K562 (cell line): ENCODE results near the gene PNRC1. TPM values are rescaled to one million over a fixed set of nuclear protein-coding genes. Genes with fewer than 3 reads are reported as not detected.

Experiments
- CBX8 ChIP-seq: fragments of 200-600 bp; sonication (generic); IDR thresholded peaks from 2 replicates; pipeline ENCODE4 v1.6.1; 2012; ENCODE audit warnings: borderline replicate concordance, mixed run types, low read depth, mild to moderate bottlenecking, moderate library complexity, mixed read lengths, low read length, control low read depth, inconsistent platforms; ENCODE audit not compliant: poor library complexity, severe bottlenecking; ENCODE audit errors: extremely low read depth
- CHD1 ChIP-seq: fragments of 200-600 bp; sonication (generic); IDR thresholded peaks from one replicate; pipeline ENCODE4 v1.6.1; 2012; ENCODE audit warnings: mild to moderate bottlenecking, moderate library complexity, low read length, inconsistent platforms
- CXXC5 ChIP-seq: fragments of 250-450 bp; sonication (Bioruptor Pico); IDR thresholded peaks from 2 replicates; pipeline ENCODE4 v1.8.0; 2022; ENCODE audit warnings: inconsistent platforms, mild to moderate bottlenecking, moderate library complexity
- EP400 ChIP-seq: fragments of 450-650 bp; IDR thresholded peaks from 2 replicates; pipeline ENCODE4 v1.6.1; 2017; ENCODE audit warnings: antibody characterized with exemption, mild to moderate bottlenecking, moderate library complexity
- FOXK1 ChIP-seq: sonication (generic); formaldehyde crosslinking; IDR thresholded peaks from 2 replicates; pipeline ENCODE4 v1.8.0; 2022; ENCODE audit warnings: missing genetic modification reagents, mild to moderate bottlenecking, borderline replicate concordance
- HDGF ChIP-seq: fragments of 450-650 bp; IDR thresholded peaks from 2 replicates; pipeline ENCODE4 v1.6.1; 2016
- HMBOX1 ChIP-seq: sonication (generic); IDR thresholded peaks from 2 replicates; pipeline ENCODE4 v1.6.1; 2016
- HOXB6 ChIP-seq: fragments of 250-450 bp; sonication (Bioruptor Pico); IDR thresholded peaks from 2 replicates; pipeline ENCODE4 v1.5.1; 2022; ENCODE audit warnings: mild to moderate bottlenecking, borderline replicate concordance
- KLF16 ChIP-seq: IDR thresholded peaks from 2 replicates; pipeline ENCODE4 v1.6.1; 2016; ENCODE audit warnings: antibody characterized with exemption
- MAZ ChIP-seq, 2 experiments: fragments of 450-650 bp in 1 of 2; sonication (generic) in 1 of 2; formaldehyde crosslinking; IDR thresholded peaks in 1 of 2; conservative IDR thresholded peaks in 1 of 2; 2 replicates each; pipeline versions ENCODE4 v1.4.0 to v1.5.0; 2020; ENCODE audit warnings: mild to moderate bottlenecking in 1 of 2, missing genetic modification reagents in 1 of 2
- RBM22 ChIP-seq: fragments of 200-400 bp; formaldehyde crosslinking; IDR thresholded peaks from 2 replicates; pipeline ENCODE4 v1.6.1; 2018; ENCODE audit warnings: low read length, low read depth; ENCODE audit not compliant: poor library complexity, severe bottlenecking
- RNF2 ChIP-seq: sonication (generic); IDR thresholded peaks from 2 replicates; pipeline ENCODE4 v1.6.1; 2016
- SIN3B ChIP-seq: fragments of 450-650 bp; IDR thresholded peaks from 2 replicates; pipeline ENCODE4 v1.6.1; 2017; ENCODE audit warnings: low read depth, mild to moderate bottlenecking, moderate library complexity
- SMAD3 ChIP-seq: fragments of 450-650 bp; formaldehyde crosslinking; conservative IDR thresholded peaks from 2 replicates; pipeline ENCODE4 v1.4.0; 2020; ENCODE audit warnings: mild to moderate bottlenecking
- SMARCB1 ChIP-seq: IDR thresholded peaks from 2 replicates; pipeline ENCODE4 v1.6.1; 2011; ENCODE audit warnings: improper control_type of control experiment, low read depth; ENCODE audit not compliant: insufficient read length
- THRA ChIP-seq: fragments of 450-650 bp; IDR thresholded peaks from 2 replicates; pipeline ENCODE4 v1.6.1; 2017; ENCODE audit warnings: mild to moderate bottlenecking, moderate library complexity
- ZBTB17 ChIP-seq: fragments of 450-650 bp; formaldehyde crosslinking; IDR thresholded peaks from 2 replicates; pipeline ENCODE4 v1.4.0; 2020; ENCODE audit warnings: mild to moderate bottlenecking
- ZC3H4 ChIP-seq: sonication (generic); formaldehyde crosslinking; IDR thresholded peaks from 2 replicates; pipeline ENCODE4 v1.9.0; 2021; ENCODE audit warnings: missing genetic modification reagents, borderline replicate concordance
- ZNF316 ChIP-seq: fragments of 450-650 bp; IDR thresholded peaks from 2 replicates; pipeline ENCODE4 v1.6.1; 2016
- ZNF551 ChIP-seq: fragments of 250-450 bp; sonication (Bioruptor Pico); IDR thresholded peaks from 2 replicates; pipeline ENCODE4 v1.5.0; 2021; ENCODE audit warnings: mild to moderate bottlenecking, moderate library complexity
- polyA plus RNA-seq, 8 experiments: library from polyadenylated mRNA; depleted of rRNA in 4 of 8; stranded (reverse) in 5 of 8; unstranded in 3 of 8; fragments of >200 nt; fragmentation: Nextera tagmentation in 2 of 8; fragmentation: Illumina TruSeq in 1 of 8; extraction: Ambion mirVana in 2 of 8; extraction: Trizol in 1 of 8; gene quantifications; 2 replicates each; pipeline versions ENCODE4 v1.2.1 to v1.2.3, GENCODE V29; 2011 to 2014; ENCODE audit warnings: inconsistent platforms in 1 of 8, missing spikeins in 1 of 8
- total RNA-seq, 7 experiments: library from RNA; depleted of rRNA in 6 of 7; stranded (reverse); fragments of >200 nt in 6 of 7; fragmentation: Illumina TruSeq in 2 of 7; extraction: Trizol in 2 of 7; gene quantifications; 2 replicates each; pipeline versions ENCODE4 v1.2.1 to v1.2.3, GENCODE V29; 2011 to 2021; ENCODE audit warnings: low replicate concordance in 1 of 7
- TF ChIP-seq, protein P1 (sequence below): fragments of 450-650 bp; IDR thresholded peaks from 2 replicates; pipeline ENCODE4 v1.6.1; 2018; ENCODE audit warnings: mild to moderate bottlenecking, low read depth; ENCODE audit not compliant: partially characterized antibody
- TF ChIP-seq, protein P2 (sequence below): fragments of 450-650 bp; IDR thresholded peaks from 2 replicates; pipeline ENCODE4 v1.6.1; 2016
- TF ChIP-seq, protein P3 (sequence below): fragments of 250-450 bp; sonication (Bioruptor Pico); IDR thresholded peaks from 2 replicates; pipeline ENCODE4 v1.4.0; 2020

The PNRC1 gene
- total and polyA plus RNA-seq, 9 of the 15 experiments (the other 6 are each of a cell fraction or from before 2014, with no cell fraction given): 1.2 to 10.8 (median 6.5) TPM

DNA sequence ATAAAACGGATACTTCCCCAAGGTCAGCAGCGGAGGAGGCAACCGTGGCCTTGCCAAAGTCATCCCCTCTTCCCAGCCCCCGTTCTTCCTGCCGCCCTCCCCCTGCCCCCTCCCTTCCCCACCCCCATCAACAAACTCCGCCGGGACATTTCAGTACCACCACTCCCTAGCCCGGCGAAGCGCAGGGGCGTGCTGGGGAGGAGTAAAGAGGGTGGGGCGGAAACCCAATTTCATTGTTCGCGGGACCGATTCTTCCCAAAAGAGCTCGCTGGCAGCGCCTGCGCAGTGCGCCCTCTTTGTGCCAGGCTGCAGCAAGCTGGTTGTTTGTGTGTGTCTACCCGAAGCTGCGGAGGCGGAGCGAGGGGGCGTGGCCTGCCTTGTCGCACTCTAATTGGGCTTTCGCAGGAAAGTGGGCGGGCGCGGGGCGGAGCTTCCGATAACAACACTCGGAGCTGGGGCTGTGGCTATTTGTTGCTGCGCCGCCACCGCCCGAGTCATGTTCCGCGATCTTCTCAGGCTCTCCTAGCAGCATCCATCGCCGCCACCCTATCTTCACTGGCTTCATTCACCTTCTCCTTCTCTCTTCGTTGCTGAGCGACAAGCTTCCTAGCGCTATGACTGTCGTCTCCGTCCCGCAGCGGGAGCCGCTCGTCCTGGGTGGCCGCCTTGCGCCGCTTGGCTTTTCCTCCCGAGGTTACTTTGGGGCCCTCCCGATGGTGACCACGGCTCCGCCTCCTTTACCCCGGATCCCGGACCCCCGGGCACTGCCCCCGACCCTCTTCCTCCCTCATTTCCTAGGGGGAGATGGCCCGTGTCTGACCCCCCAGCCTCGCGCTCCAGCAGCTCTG, at the start of gene PNRC1 (continued):
- TF ChIP-seq CXXC5 (CRISPR knock-in tag) (peak; percentile 35), EP400 (0 out of 2 replicates have a peak, but pooled peaks have one; percentile 10), HMBOX1 (no peak), SIN3B (no peak), HOXB6 (CRISPR knock-in tag) (no peak), ZNF316 (no peak), CHD1 (no peak), CBX8 (no peak), FOXK1 (no peak), SMARCB1 (no peak), ZNF551 (CRISPR knock-in tag) (no peak), RNF2 (no peak), THRA (no peak), ZC3H4 (CRISPR knock-in tag) (no peak), HDGF (no peak), RBM22 (no peak), KLF16 (no peak), MAZ (CRISPR knock-in tag; conservative IDR thresholded peaks at IDR 0.05 in 1 of 2, IDR thresholded peaks at IDR 0.05 in 1 of 2) (no peak), SMAD3 (CRISPR knock-in tag) (no peak), ZBTB17 (CRISPR knock-in tag) (no peak)
- TF ChIP-seq, protein P1, sequence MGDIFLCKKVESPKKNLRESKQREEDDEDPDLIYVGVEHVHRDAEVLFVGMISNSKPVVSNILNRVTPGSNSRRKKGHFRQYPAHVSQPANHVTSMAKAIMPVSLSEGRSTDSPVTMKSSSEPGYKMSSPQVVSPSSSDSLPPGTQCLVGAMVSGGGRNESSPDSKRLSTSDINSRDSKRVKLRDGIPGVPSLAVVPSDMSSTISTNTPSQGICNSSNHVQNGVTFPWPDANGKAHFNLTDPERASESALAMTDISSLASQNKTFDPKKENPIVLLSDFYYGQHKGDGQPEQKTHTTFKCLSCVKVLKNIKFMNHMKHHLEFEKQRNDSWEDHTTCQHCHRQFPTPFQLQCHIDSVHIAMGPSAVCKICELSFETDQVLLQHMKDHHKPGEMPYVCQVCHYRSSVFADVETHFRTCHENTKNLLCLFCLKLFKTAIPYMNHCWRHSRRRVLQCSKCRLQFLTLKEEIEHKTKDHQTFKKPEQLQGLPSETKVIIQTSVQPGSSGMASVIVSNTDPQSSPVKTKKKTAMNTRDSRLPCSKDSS: no peak
- TF ChIP-seq, protein P2, sequence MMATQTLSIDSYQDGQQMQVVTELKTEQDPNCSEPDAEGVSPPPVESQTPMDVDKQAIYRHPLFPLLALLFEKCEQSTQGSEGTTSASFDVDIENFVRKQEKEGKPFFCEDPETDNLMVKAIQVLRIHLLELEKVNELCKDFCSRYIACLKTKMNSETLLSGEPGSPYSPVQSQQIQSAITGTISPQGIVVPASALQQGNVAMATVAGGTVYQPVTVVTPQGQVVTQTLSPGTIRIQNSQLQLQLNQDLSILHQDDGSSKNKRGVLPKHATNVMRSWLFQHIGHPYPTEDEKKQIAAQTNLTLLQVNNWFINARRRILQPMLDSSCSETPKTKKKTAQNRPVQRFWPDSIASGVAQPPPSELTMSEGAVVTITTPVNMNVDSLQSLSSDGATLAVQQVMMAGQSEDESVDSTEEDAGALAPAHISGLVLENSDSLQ: no peak
- TF ChIP-seq, protein P3, sequence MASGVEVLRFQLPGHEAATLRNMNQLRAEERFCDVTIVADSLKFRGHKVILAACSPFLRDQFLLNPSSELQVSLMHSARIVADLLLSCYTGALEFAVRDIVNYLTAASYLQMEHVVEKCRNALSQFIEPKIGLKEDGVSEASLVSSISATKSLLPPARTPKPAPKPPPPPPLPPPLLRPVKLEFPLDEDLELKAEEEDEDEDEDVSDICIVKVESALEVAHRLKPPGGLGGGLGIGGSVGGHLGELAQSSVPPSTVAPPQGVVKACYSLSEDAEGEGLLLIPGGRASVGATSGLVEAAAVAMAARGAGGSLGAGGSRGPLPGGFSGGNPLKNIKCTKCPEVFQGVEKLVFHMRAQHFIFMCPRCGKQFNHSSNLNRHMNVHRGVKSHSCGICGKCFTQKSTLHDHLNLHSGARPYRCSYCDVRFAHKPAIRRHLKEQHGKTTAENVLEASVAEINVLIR: no peak
